COLO668 (cell line): ENCODE measurements around the gene SMIM43.
A peak's percentile ranks its signal among the peaks of the same experiment; 100 is the strongest.

Source experiments
- DNase-seq: peaks from one replicate; lab custom pipeline; 2025; ENCODE audit not compliant: unreplicated experiment; lab: John Stamatoyannopoulos, UW

SMIM43 gene

DNA sequence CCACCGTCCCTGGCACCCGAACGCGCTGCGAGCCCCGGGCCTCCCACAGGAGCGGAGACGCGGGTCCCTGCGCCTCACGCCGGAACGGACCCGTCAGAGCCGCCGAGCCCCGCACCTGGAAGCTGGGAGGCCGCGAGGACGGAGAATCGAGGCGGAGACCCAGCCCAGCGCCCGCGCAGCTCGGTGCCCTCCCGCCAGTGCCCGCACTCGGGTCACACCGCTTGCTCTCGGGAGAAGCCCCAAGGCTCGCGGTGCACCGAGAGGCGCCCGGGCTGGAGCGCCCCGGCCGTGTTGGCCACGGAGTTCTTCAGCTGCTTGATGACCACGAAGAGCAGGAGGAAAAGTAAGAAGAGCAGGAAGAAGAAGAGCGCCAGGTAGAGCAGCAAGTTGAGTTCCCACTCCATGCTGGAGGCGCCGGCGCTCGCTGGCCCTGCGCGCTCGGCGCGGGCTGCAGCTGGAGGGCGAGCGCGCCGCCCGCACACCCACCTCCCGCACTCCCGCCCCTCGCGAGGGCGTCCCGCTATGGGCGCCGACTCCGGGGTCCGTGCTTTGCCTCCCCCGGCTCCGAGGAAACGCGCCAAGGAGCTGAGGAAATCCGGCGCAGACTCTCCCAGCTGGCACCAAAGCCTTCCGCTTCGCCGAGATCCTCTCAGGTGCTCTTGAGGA, at the start of gene SMIM43:
SMIM43 (minus strand) TSS at position 463 of the 666 bp plus-strand sequence; CDS start at position 404, 59 bp downstream.
- DNase-seq: no peak

DNA sequence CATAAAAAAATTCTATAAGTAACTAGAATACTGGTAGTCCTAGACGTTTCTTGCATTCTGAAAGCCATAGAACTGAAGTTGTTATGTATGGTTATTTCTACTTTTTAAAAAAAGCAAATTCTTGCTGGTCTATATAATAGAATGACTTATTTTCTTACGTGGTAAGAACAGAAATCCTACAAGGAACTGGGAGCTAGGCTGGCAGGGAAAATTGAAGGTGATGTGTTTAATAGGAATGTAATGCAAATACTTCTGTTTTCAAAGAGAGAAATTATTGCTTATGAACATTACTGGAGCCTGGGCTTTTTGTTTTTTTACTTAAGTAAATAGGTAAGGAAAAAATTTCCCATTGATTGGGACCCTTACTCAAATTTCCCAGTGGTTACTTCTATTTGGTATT, 49.8 kb upstream of the SMIM43 start:
- DNase-seq: no peak

DNA sequence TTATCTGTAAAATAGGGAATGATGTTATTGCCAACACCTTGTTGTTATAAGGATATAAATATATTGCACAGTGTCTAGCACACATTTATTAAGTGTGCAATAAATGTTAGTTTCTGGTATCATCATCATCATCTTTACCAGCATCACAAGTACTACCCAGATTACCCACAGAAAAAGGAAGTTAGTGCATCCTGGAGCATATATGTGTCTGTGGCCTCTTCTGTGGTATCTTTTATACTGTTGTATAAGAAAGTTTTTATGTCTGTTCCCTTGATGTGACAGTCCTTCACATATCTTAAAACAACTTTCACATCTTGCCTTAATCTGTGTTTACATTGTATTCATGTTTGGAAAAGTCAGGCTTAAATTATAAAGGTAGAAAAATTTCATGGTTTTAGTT, 46.2 kb upstream of the SMIM43 start:
- DNase-seq: no peak

DNA sequence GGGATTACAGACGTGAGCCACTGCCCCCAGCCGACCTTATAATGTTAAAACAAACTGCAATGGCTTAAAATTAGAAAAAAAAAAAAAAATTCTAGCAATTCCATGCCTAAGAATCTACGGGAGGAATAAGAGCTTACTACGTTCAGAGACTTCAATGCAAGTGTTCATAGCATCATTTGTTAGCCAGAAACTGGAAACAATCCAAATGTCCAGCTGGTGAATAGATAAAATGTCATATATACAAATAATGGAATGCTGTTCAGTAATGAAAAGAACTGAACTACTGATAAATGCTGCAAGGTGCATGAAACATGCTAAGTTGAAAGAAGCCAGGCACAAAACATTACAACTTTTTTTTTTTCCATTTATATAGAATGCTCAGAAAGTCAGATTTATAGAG, 41.4 kb upstream of the SMIM43 start:
- DNase-seq: no peak

DNA sequence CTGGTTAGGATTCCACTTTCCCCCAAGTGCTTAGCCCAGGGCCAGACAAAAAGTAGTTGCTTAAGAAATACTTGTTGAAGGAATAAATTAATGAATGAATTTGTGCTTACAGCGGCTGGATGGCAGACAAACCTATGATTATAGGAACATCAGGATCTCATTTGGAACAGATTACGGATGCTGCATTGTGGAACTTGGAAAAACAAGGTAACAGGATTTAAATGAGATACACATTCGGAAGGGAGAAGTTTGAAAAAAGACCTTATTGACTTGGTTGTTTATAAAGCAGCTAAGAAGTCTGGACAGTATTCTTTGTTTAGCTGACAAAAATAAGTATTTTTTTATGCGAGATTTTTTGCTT, 36.7 kb upstream of the SMIM43 start:
- DNase-seq: no peak

DNA sequence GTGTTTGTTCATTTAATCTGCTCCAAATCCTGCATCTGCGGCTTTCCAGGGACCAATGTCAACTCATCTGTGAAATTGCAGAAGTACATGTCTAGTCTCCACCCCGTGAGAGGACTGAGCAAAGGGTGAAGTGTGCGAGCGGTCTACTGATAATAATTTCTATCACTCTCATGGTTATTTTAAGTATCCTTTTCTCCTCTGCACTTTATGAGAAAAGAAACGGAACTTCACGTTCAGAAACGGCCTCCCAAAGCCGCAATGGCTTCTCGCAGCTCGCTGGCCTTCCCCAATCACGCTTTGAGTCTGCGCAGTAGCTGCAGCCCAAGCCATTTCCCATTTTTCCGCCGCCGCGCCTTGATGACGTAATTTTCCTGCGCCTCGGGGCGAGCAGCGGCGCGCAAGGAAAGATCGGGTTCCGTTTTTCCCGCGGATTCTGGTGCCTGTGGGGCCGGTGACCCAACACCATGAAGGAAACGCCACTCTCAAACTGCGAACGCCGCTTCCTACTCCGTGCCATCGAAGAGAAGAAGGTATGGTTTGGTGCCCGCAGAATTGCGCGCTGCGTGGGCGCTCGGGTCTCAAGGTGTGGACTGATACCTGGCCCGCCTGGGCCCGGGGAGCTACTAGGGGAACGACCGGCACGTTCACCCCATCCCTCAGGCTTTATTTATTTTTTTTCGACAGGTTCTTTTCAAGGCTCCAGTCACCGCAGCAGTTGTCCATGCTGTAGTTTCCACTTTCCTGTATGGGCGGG, 36.2 kb upstream of the SMIM43 start, which contains the start of gene EXOSC9:
EXOSC9 (plus strand) TSS at position 363 of the 754 bp plus-strand sequence; CDS start at position 465, 102 bp downstream.
- DNase-seq: peak; percentile 94

DNA sequence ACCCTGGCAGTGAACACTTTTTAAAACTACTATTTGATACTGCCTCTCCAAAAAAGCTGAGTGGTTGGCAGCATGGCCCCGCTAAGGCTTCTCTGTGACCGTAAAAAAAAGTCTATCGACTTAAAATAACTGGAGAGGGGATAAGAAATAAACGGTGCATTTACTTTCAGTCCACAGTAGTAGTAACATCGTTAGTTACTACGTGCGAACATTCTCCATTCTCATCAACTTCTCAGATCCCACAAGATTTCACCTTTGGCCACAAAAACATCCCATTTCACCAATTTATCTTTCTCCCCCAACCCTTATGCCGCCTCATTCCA, 35.6 kb upstream of the SMIM43 start:
- no peak for DNase-seq

DNA sequence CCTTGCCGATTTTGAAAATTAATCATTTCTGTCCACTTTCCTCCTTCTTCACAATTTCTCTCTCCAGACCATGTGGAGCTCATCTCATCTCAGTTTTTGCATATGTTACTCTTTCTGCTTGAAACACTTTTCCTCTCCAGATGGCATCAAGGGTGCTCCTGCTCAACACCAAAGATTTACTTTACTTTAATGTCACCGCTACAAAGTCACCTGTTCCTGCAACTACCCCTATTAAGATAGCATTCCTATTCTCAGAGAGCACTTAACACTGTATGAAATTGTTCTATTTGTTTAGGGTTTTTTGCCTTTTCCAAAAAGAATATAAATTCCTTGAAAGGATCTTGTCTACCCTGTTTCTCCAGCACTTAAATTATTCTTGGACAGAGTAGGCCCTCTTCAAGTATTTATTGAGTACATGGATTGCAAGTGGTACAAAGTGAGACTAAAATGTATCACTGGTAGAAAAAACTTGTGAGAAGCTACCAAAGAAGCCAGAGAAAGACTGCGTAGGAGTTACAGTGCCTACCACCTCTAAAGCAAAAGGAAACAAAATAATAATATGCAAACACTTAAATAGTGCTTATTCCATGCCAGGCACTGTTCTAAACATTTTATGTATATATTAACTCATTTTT, 35.0 kb upstream of the SMIM43 start:
- DNase-seq: no peak

DNA sequence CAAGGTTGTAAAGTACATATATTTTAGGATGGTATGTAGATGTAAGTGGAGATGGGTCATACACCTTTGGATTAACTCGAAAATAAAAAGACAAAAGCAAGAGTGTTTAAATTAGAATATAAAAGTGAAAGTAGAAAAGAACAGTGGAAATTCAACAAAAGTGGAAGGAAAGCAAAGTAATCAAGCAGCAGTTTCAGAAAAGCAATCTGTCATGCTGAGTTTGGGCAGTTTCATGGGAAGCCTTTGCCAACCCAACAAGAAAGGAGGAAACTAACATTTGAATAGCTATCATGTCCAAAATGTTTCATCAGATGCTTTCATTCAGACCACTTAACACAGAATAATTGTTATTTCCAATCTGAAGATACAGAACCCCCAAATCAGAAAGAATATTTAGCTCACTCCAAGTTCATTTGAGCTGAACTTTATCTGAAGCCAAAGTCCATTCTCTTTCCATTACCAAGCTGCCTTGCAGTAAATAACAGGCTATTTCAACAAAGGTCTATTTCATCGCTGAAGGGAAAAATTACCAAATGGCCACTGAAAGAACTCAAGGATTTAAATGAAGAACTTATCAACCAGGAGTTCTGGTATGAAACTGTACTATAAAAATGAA, 34.4 kb upstream of the SMIM43 start:
- no peak for DNase-seq

DNA sequence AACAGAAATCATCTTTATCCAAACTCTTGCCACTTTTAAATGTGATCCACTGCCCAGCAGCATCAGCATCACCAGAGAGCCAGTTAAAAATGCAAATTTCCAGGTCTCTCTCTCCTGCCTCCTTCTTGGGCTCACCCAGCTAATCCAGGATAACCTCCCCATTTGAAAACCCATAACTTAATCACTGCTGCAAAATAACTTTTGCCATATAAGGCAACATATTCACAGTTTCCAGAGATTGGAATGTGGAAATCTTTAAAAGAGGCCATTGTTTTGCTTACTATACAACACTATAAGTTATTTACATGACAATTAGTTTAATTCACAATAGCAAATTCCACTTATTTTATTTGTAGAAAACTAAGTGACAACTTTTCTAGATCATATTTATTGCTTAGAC, 31.3 kb upstream of the SMIM43 start:
- DNase-seq: no peak

DNA sequence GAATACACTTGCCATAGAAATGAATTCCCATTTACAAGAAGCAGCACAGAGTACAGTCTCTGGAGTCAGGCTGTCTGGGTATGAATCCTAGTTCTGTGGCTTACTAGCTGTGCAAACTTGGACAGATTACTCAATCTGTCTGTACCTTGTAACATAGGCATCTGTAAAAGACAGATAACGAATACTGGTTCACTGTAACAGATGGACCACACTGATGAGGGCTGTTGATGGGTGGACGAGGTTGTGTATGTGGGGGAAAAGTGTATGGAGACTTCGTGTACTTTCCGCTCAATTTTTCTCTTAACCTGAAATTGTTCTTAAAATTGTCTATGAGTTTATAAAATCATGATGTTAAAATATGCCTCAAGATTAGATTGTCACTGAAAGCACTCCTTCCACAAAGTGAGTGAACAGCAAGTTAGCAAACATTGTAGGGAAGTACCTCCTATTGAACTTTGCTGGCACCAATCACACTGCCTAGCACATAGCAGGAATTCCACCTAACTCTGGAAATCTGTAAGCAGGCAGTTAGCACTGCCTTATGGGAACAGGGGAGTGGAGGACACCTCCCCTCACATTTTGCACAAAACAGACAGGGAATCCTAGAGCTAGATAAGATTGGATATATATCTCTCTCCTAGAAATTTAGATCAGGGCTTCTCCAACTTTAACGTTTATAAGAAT, 29.7 kb upstream of the SMIM43 start:
- DNase-seq: no peak

DNA sequence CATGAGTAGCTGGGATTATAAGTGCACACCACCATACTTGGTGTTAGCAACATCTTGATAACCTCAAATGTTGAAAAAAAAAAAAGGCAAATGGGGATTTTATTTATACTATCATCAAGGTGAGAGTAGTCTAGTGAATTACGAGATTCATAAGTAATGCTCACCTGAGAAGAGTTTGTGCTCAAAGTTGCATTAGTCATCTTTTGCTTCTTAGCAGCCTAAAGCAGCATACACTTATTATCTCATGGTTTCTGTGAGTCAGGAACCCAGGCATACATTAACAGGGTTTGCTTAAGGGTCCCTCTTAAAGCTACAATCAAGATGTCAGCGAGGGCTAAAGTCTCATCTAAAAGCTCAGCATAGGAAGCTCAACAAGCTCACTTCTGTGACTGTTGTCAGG, 28.0 kb upstream of the SMIM43 start:
- no peak for DNase-seq

DNA sequence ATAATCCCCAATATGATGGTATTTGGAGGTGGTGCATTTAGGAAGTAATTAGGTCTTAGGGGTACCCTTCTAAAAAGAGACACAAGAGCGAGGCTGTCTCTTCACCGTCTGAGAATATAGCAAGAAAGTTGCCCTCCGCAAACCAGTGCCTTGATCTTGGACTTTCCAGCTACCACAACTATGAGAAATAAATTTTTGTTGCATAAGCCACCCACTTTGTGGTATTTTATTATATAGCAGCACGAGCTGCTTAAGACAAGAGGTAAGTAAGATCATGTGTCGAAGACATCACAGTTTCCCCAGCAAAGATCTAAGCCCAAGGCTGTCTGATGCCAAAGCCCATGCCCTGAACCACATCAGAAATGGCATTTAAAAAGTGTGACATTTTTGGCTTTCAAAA, 26.5 kb upstream of the SMIM43 start:
- DNase-seq: no peak

DNA sequence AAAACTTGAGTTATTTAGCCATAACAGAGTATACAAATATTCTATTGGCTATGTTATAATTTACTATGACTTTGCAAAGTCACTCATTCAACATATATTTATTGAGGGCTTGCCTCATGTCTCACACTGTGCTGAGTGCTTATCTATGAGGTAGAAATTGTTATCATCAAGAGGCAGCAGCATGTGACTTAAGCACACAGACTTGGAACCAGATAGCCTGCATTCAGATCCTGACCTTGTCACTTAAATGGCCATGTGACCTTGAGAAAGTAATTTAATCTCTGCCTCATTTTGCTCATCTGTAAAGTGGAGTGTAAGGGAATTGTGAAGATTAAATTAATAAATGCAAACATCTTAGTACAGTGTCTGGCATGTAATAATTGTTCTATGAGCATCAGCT, 26.0 kb upstream of the SMIM43 start:
- no peak for DNase-seq

DNA sequence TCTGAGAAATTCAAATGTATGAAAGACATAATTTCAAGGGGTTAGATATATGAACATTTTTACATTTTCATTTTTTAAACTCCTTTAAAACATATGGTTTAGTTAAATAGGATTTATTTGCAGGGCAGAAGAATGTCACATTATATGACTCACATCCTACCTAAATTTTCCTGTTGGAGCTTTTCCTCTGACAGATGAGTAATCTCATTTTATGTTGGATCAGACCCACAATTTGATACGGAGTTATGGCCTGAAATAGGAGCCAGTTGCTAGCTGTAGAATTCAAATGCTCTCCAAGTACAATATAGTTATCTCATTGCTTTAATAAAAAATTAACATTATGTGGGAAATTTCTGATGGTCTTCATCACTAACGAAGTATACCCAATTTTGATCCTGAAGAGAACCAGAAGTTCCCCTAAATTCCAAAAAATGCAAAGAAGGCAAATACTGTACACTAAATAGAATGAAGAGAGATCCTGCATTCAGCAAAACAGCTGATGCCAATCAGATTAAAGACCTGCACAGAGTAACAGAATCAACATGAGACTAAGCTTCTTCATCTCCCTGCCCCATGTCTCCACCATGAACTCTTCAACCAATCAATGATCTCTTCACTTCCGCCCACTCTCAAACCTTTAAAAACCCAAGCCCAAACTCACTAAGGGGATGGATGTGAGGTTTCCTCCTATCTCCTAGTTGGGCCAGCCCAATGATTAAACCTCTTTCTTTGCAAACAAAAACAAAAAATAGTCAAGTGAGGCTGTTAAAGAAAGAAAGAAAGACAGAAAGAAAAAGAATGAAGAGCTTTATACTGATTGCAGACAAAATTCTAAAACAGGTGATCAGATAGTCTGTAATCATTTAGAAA, 25.2 kb upstream of the SMIM43 start:
- DNase-seq: no peak

DNA sequence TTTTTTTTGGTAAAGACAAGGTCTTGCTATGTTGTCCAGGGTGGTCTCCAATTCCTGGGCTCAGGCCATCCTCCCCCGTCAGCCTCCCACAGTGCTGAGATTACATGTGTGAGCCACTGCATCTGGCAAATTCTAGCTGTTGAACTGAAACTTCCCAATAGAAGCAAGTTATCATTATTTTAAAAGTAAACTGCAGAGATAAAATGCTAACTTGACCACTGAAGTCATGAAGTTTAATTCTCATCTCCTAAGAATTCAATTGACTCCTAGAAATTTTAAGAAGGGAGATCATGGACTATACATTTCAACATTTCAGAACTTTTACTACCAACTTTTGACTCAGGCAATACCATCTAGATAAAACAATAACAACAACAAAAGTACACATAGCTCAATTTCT, 24.5 kb upstream of the SMIM43 start:
- no peak for DNase-seq

DNA sequence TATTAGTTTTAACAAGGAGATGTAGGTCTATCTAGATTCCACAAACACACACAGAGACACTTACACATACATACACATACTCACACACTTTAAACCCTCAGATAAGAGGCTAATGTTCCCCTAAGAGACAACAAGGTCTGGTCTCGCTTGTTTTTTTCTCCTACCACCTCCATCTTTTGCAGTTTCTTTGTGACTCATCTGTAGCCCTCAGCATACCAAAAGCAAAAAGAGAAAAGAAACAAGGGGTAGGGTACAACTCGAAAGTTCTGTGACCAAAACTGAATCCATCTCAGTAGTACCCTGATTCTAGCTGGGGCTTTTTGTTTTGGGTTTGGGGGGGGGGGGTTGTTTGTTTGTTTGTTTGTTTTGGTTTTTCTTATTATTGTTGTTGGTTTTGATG, 23.9 kb upstream of the SMIM43 start:
- DNase-seq: no peak

DNA sequence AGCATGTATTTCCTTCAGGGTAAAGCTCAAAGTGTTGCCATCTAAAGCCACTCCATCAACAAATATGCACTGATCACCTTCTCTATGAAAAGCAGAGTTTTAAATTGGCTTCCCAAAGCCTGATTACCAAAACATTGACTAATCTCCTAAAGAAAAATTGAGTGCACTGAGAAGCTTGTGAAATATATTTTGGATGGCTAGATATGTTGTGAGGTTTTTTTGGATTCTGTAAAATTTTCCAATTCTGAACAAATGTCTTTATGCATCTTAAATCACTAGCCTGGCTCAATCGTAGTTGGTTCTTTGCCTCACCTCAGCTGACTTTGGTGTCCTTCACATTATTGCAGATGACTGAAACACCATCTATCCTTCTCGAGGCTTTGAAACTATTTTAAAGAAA, 21.3 kb upstream of the SMIM43 start:
- no peak for DNase-seq

DNA sequence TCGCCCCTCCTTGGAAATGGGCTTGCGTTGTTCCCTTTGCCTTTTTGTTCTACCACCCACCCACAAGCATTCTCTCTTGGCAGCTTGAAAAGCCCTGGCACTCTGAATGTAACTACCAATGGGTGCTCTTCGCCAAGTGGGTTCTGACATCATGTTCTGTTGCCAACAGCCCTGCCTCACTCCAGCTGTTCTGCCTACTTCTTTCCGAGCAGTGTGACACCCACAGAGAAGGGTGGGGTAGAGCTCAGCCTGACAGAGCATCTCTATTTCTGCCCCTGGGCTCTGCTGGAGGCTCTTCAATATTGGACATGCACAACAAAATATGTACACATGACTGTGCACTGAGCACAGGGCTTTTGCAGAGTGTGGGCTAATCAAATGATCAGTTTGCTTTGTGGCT, 20.5 kb upstream of the SMIM43 start:
- DNase-seq: no peak

DNA sequence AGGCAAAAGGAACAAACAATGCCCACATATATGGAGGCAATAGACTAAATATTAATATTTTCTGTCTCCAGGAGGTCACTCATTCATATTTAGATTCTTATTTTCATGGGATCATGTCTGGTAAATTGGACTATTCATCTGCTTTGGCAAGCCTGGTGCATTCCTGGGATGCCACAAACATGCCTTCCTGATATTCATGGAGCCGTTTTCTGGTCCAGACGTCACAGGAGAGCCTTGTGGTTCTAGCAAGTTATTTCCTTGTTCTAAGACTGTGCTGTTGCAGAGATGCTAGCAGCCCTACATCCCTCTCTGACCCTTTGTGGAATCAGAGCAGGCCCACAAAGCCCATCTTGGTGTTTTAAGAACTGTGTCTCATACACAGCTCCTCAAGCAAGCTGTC, 20.0 kb upstream of the SMIM43 start:
- DNase-seq: no peak
